WTC11 (cell line): ENCODE data around the gene LRMDA.

Experiments
- ATF1 ChIP-seq: sonication (generic); formaldehyde crosslinking; IDR thresholded peaks from 2 replicates; pipeline ENCODE4 v1.8.1; 2023; ENCODE audit warnings: mild to moderate bottlenecking, moderate library complexity, missing genetic modification reagents
- CREB1 ChIP-seq: sonication (generic); formaldehyde crosslinking; IDR thresholded peaks from 2 replicates; pipeline ENCODE4 v1.8.0; 2023; ENCODE audit warnings: mild to moderate bottlenecking, missing genetic modification reagents
- CREM ChIP-seq: sonication (generic); formaldehyde crosslinking; IDR thresholded peaks from 2 replicates; pipeline ENCODE4 v1.8.1; 2022; ENCODE audit warnings: mild to moderate bottlenecking, missing genetic modification reagents, moderate library complexity
- NFYB ChIP-seq: sonication (generic); formaldehyde crosslinking; conservative IDR thresholded peaks from 2 replicates; pipeline ENCODE4 v1.8.0; 2022; ENCODE audit warnings: low read depth, missing genetic modification reagents
- ZNF416 ChIP-seq: fragments of 250-450 bp; sonication (Bioruptor Pico); IDR thresholded peaks from 2 replicates; pipeline ENCODE4 v1.9.0; 2021; ENCODE audit warnings: mild to moderate bottlenecking, inconsistent platforms
- TF ChIP-seq, protein P1 (sequence below): fragments of 200-600 bp; IDR thresholded peaks from 2 replicates; pipeline ENCODE4 v1.8.0; 2022; ENCODE audit warnings: antibody characterized with exemption
- TF ChIP-seq, protein P2 (sequence below): sonication (generic); formaldehyde crosslinking; IDR thresholded peaks from 2 replicates; pipeline ENCODE4 v1.8.0; 2022; ENCODE audit warnings: mild to moderate bottlenecking, missing genetic modification reagents
- TF ChIP-seq, protein P3 (sequence below): sonication (generic); formaldehyde crosslinking; IDR thresholded peaks from 2 replicates; pipeline ENCODE4 v1.8.1; 2022; ENCODE audit warnings: low read depth, mild to moderate bottlenecking, moderate library complexity, missing genetic modification reagents, borderline replicate concordance

DNA sequence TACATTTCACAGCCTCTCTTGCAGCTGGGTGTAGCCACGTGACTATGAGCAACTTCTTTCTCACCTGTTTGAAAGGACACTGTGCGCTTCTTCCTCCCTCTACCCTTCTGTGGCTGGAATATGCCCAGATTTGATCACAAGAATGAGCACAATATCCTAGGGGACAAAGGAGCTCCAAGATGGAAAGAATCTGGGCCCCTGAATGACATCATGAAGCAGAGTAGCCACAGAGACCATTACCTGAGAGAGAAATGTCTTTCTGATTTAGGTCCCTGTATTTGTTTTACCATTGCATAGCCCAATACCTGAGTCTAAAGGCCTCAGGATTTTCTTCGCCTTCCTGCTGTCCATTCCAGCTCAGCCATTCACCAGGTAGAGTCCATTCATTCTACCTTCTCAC, 45.3 kb upstream of the LRMDA start:
- TF ChIP-seq, protein P1, sequence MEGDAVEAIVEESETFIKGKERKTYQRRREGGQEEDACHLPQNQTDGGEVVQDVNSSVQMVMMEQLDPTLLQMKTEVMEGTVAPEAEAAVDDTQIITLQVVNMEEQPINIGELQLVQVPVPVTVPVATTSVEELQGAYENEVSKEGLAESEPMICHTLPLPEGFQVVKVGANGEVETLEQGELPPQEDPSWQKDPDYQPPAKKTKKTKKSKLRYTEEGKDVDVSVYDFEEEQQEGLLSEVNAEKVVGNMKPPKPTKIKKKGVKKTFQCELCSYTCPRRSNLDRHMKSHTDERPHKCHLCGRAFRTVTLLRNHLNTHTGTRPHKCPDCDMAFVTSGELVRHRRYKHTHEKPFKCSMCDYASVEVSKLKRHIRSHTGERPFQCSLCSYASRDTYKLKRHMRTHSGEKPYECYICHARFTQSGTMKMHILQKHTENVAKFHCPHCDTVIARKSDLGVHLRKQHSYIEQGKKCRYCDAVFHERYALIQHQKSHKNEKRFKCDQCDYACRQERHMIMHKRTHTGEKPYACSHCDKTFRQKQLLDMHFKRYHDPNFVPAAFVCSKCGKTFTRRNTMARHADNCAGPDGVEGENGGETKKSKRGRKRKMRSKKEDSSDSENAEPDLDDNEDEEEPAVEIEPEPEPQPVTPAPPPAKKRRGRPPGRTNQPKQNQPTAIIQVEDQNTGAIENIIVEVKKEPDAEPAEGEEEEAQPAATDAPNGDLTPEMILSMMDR: no peak
- TF ChIP-seq NFYB: no peak
- no peak for TF ChIP-seq CREB1
- TF ChIP-seq, protein P2, sequence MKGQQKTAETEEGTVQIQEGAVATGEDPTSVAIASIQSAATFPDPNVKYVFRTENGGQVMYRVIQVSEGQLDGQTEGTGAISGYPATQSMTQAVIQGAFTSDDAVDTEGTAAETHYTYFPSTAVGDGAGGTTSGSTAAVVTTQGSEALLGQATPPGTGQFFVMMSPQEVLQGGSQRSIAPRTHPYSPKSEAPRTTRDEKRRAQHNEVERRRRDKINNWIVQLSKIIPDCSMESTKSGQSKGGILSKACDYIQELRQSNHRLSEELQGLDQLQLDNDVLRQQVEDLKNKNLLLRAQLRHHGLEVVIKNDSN (CRISPR knock-in tag): no peak
- TF ChIP-seq, protein P3, sequence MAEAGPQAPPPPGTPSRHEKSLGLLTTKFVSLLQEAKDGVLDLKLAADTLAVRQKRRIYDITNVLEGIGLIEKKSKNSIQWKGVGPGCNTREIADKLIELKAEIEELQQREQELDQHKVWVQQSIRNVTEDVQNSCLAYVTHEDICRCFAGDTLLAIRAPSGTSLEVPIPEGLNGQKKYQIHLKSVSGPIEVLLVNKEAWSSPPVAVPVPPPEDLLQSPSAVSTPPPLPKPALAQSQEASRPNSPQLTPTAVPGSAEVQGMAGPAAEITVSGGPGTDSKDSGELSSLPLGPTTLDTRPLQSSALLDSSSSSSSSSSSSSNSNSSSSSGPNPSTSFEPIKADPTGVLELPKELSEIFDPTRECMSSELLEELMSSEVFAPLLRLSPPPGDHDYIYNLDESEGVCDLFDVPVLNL: no peak
- no peak for TF ChIP-seq ATF1 (CRISPR knock-in tag)
- TF ChIP-seq ZNF416: no peak
- TF ChIP-seq CREM (CRISPR knock-in tag): no peak
